ENCODE measurements around the gene IL1A.
"Not testable (repeated sequence)": the region's sequence is repeated elsewhere in the genome, so short reads cannot be mapped to it uniquely, and the experiment has no call there.

Gene IL1A, protein sequence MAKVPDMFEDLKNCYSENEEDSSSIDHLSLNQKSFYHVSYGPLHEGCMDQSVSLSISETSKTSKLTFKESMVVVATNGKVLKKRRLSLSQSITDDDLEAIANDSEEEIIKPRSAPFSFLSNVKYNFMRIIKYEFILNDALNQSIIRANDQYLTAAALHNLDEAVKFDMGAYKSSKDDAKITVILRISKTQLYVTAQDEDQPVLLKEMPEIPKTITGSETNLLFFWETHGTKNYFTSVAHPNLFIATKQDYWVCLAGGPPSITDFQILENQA

DNA sequence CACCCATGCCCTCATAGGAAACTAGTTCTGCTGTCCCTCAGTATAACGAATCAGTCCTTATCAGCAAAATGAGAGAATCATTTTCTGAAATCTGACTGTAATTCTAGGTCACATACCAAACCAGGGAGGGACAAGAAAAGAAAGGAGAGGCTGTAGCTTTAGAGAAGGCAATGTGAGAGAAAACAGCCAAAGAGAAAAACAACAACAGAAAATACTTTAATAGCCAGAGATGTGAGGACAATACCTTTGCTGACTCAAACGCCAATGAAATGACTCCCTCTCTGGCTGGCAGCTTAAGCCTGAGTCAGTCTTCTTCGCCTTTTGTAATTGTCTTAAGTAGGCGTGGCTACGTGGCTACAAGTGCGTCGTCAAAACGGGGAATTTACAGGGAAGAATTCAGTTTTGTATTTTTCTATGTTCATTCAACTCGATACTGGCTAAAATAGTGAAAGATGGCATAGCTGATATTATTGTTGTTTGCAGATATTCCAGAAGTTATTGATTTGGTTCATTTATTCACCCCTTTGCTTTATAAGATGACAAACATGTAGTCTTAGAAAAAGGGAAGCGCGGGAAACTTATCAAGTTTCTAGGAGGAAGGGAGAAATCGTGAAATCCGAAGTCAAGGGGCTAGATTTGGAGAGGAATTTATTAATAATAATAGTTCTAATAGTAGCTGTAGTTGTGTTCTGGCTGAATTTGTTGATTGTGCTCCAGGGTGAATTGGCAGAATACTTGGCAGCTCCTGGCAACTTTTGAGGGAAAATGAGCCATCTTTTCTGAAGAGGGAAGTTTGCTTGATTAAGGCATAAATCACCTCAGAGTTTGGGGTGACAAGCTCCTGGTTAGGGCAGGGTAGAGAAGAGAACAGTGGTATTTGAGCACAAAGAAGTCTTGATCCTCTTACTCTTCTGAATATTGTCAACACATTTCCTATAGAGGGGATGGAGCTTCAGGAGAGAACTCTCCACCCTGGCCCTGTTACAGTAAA is at the start of gene IL1A:
TSS of gene IL1A (minus strand) at position 295 of the 991 bp plus-strand sequence. CDS start 723 bp downstream, outside the sequence.
- DNase-seq (ENCODE audit: low read depth in 1 of 2, low spot score in 1 of 2), result no peak

DNA sequence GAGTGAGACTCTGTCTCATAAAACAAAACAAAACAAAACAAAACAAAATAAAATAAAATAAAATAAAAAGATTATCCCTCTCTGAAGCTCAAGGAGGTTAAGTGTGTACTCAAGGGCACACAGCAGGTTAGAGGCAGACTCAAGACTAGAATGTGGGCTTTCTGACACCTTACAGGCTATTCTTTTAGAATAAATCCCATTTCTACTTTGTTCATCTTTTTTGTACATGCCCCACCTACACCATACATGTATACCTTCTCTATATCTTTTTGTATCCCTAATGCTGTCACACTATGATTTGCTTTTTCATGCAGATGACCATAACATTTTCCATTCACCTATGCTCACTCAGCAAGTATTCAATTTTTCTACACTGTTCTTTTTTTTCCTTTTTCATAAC is 49.7 kb upstream of the IL1A start:
- DNase-seq (ENCODE audit: low read depth in 1 of 2, low spot score in 1 of 2), result no peak

DNA sequence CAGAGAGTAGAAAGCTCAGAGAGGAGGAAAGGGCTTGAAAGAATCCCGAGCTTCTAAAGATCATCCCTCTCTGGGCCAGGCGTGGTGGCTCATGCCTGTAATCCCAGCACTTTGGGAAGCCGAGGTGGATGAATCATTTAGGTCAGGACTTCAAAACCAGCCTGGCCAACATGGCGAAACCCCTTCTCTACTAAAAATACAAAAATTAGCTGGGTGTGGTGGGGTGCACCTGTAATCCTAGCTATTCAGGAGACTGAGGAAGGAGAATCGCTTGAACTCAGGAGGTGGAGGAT is 49.3 kb upstream of the IL1A start:
- not testable (repeated sequence) for DNase-seq (ENCODE audit: low read depth in 1 of 2, low spot score in 1 of 2)

DNA sequence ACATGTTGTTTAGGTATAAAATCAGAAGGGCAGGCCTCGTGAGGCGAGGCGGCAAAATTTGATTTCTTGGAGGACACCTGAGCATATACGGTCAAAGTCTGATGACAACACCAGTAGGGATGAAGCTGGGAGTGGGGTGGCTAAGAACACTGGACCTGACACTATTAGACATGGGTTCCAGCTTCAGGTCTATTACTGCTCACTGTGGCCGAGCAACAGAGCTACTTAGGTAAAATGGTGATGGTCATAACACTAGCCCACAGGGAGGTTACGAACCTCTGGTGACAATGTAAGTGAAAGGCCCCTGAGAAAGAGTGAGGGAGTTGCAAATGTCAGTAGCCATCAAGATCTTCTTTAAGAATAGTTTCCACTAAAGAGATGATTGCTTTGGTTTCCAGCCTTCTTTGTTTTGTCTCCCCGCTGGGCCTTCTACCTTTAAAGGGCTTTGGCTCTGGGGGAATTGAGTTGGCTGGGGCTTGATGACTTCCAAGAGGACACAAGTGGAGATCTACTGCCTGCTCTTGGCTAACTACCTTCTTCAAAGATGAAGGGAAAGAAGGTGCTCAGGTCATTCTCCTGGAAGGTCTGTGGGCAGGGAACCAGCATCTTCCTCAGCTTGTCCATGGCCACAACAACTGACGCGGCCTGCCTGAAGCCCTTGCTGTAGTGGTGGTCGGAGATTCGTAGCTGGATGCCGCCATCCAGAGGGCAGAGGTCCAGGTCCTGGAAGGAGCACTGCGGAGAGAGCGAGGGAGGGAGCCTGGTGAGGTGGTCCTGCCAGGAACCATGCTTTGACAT is 48.7 kb upstream of the IL1A start:
- DNase-seq (ENCODE audit: low read depth in 1 of 2, low spot score in 1 of 2), result no peak

DNA sequence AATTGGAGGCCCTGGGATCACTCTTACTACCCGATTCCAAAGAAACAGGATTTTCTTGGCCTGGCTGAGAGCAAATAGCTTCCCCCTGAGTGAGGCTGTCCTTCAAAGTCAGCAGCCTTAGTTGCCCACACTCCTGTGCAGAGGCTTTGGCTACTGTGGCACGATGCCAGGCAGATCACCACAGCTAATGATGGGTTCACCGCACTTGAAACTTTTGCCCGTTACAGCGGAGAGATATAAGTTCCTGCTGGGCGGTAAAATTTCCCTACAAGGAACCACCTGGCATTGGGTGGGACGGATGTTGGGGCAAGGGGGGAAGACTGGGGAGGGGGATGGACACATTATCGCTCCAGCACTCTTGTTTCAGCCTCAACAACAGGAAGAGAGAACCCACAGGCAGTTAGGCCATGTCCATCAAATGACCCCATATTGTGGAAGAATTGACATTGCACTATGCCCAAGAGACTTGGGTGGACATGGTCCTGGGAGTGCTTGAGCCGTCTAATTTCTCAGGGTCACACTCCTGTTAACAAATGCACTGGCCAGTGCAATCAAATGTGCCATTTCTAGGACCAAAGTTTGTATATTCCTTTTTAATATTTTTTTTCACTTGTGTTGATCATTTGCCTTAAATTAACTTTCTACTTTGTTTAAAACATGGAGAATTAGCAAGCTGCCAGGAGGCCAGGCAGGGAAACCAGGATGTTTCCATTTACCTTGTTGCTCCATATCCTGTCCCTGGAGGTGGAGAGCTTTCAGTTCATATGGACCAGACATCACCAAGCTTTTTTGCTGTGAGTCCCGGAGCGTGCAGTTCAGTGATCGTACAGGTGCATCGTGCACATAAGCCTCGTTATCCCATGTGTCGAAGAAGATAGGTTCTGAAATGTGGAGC is 47.9 kb upstream of the IL1A start:
- DNase-seq (ENCODE audit: low read depth in 1 of 2, low spot score in 1 of 2), result no peak

DNA sequence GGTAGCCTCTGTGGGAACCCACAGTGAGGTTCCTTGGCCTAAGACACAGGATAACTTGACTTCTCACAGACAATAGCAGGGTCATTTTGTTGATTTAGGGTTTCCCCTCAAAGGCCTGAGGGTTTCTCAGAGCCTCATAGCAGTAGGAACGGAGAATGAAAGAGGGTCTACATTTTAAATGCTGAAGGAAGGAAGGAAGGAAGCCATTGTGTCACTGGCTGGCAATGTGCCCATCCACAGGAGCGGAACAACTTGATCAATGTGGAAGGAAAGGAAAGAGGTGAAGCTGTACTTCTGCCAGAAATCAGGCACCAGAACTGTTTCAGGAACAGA is 47.2 kb upstream of the IL1A start:
- DNase-seq (ENCODE audit: low read depth in 1 of 2, low spot score in 1 of 2), result no peak

DNA sequence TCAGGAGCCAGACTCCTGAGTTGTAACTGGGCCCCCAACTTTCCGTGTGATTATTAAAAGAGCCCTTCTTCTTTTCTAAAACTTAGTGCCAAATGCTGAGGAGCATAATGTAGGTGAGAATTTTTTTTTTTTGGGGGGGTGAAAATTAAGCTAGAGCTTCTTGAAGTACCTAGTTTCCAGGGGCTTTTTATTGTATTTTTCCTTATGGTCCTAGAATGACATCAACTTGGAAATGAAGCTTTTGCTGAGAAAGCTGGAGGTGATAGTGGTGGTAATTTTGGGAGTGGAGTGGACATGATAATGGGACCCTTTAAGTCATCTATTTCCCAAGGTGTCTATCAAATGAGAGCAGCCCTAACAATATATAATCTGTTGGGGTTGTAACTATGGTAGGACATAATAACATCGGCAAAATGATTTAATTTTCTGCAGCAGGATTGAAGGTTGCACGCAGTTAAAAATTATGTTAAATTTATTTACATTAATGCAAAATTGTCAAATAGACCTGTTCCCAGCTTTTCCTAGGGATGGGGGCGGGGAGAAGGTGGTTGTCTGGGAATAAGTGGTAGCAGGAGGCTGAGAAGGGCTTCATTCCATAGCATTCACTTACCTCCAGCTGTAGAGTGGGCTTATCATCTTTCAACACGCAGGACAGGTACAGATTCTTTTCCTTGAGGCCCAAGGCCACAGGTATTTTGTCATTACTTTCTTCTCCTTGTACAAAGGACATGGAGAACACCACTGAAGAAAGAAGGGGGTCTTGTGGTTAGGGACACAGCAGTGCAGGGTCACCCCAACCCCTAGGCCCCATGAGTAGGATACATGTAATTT is 46.6 kb upstream of the IL1A start:
- no peak for DNase-seq (ENCODE audit: low read depth in 1 of 2, low spot score in 1 of 2)

DNA sequence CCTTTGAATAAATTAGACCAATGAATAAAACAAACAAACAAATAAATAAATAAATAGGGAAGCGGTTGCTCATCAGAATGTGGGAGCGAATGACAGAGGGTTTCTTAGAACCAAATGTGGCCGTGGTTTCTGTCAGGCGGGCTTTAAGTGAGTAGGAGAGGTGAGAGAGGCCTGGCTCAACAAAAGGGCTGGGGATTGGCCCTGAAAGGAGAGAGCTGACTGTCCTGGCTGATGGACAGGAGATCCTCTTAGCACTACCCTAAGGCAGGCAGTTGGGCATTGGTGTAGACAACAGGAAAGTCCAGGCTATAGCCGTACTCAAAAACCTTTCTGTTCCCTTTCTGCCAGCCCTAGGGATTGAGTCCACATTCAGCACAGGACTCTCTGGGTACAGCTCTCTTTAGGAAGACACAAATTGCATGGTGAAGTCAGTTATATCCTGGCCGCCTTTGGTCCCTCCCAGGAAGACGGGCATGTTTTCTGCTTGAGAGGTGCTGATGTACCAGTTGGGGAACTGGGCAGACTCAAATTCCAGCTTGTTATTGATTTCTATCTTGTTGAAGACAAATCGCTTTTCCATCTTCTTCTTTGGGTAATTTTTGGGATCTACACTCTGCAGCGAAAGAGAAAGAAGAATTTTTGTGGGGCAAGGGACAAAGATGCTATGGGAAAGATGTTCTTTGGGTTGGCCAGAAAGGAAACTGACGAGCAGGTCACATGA is 45.8 kb upstream of the IL1A start:
- no peak for DNase-seq (ENCODE audit: low read depth in 1 of 2, low spot score in 1 of 2)

DNA sequence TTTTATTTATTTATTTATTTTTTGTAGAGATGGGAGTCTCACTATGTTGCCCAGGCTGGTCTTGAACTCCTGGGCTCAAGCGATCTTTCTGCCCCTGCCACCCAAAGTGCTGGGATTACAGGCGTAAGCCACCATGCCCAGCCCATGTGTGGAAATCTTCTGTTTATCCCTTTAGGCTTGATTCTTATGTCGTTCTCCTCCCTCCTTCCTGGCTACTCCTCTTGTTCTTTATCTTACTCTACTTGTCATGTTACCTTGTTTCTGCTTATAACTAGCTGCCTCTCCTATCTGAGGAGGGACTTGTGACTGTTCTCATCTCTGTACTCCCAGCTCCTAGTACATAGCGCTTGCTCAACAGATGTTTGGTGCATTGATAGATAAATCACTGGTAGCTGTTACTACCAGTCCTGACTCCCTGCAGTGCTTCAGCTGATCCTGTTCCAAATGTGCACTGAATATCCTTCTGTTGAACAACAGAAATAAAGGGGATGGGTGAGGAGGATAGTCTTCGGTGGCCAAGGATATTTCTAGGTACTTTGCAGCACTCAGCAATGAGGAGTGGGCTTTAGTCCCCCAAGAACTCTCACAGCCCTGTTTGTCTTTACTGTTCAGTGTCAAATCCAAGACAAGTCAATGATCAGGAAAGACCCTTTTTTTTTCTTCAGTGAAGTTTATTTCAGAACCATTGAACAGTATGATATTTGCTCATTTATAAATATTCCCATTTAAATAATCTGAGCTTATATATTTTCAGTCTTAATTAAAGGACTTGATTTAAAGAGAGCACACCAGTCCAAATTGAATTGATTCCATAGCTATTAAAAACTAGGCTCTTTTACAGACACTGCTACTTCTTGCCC is 45.0 kb upstream of the IL1A start:
- no peak for DNase-seq (ENCODE audit: low read depth in 1 of 2, low spot score in 1 of 2)

DNA sequence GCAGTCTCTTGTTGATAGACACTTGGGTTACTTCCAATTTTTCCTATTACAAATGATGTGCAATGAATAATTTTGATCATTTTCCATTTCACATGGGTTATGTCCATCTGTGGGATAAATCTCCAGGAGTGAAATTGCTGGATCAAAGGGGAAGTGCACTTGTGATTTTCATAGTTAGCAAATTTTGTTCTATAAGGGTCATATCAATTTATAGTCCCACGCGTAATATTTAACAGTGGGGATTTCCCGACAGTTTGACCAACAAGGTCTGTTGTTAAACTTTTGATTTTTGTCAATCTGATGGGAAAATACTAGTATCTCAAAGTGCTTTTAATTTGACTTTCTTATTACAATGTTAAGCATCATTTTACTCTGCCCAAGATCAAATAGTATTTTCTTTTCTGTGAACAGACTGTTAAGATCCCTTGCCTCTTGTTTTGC is 44.0 kb upstream of the IL1A start:
- no peak for DNase-seq (ENCODE audit: low read depth in 1 of 2, low spot score in 1 of 2)

DNA sequence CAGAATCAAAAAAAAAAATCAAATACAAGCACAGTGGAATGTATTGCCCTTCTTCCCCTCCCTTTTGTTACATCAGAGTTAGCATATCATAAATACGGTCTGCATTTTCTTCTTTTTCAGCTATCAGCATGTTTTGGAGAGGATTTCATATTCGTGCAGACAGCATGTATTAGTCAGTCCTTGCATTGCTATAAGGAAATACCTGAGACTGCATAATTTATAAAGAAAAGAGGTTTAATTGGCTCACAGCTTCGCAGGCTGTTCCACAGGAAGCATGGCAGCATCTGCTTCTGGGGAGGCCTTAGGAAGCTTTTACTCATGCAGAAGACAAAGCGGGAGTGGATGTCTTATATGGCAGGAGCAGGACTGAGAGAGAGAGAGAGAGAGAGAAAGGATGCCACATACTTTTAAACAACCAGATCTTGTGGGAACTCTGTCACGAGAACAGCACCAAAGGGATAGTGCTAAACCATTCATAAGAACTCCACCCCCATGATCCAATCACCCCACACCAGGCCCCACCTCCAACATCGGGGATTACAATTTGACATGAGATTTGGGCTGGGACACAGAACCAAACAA is 43.4 kb upstream of the IL1A start:
- no peak for DNase-seq (ENCODE audit: low read depth in 1 of 2, low spot score in 1 of 2)

DNA sequence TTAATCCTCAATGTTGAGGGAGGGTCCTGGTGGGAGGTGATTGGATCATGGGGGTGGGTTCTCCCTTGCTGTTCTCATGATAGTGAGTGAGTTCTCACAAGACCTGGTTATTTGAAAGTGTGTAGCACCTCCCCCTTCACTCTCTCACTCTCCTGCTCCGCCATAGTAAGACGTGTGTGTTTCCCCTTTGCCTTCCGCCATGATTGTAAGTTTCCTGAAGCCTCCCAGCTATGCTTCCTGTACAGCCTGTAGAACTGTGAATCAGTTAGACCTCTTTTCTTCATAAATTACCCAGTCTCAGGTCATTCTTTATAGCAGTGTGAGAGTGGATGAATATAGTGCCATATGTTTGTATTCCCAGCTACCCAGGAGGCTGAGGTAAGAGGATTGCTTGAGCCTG is 42.7 kb upstream of the IL1A start:
- DNase-seq (ENCODE audit: low read depth in 1 of 2, low spot score in 1 of 2), result no peak

DNA sequence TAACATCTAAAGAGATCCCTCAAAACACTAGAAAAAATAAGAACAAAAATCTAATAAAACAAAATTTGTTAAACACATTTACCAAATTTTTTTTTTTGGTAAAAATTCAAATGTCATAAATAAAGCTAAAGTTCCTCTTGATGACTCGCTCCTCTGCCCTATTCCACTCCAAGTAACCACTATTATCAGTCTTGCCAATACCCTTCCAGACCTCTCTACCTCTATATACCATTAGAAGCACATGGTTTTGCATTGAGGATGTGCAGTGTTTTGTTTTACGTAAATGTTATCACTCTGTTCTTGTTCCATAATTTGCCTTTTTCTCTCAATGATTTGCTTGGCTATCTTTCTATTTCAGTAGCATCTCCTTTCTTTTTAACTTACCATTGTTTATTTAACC is 41.4 kb upstream of the IL1A start:
- no peak for DNase-seq (ENCODE audit: low read depth in 1 of 2, low spot score in 1 of 2)

DNA sequence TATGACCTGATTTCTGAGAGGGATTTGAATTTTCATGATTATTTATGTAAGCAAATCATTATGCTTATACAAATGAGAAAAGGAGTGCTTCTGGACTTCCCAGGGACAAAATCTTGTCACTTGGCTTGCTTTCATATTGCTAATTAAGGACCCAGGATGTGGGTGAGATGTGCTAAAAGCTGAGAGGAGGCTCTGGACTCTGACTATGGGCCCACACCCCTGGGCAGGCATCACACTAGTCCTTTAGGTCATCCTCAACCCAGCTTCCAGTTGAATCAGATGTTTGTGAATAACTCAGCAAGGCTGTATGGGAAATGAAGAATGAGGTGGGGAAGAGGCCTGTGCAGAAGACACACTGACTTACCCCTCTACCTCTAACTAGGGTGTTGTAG is 40.4 kb upstream of the IL1A start:
- no peak for DNase-seq (ENCODE audit: low read depth in 1 of 2, low spot score in 1 of 2)

DNA sequence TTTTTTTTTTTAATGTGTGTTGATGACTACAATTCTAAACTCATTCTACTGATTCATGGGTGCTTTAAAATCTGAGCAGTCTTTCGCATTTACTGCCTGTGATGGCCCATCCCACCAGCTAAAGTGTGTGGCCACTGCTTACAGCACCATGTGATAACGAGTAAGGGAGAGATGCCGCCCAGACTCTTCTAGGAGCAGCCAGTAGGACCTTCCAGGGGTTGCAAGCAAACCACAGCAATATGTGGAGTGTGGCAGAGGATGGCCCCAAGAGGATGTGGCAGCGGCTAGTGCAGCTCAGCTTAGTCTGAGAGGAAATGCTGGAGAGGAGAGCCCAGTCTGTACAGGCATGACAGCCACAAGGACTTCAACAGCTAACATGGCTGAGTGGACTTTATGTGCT is 37.4 kb upstream of the IL1A start:
- DNase-seq (ENCODE audit: low read depth in 1 of 2, low spot score in 1 of 2), result no peak

DNA sequence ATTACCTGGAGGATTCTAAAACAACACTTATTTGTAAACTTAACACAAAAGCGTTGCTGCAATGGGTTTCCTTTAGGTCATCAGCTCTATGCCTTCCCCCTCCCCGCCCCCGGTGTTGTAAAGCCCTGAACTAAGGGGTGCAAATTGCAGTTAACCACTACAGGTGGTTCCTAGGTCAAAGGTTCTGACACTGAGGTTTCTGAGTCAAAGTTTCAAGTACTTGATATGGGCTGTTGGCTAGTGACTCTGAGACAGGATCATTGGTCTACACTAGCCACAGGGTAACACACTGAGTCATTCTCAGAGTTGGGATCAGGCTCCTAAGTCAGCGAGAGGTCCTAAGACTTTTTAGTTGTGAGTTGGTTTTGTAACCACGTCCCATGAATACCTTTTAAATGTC is 36.8 kb upstream of the IL1A start:
- no peak for DNase-seq (ENCODE audit: low read depth in 1 of 2, low spot score in 1 of 2)

DNA sequence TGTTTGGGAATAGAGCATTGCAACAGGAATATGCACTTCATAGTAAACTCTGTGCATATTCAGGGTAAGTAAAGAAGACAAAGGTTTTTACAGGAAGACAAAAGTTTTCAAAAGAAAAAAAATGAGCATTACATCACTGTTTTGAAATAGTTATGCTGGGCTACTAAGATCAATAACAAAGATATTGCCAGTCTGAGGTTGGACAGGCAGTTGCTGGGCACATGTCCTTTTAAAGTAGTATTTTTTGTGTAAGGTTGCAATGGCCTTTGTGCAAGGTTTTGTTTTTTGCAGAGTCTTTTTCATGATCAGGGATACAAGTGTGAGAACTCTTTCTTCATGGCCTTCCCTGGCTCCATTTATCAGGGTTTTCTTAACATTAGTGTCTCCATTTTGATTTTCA is 36.0 kb upstream of the IL1A start:
- no peak for DNase-seq (ENCODE audit: low read depth in 1 of 2, low spot score in 1 of 2)

DNA sequence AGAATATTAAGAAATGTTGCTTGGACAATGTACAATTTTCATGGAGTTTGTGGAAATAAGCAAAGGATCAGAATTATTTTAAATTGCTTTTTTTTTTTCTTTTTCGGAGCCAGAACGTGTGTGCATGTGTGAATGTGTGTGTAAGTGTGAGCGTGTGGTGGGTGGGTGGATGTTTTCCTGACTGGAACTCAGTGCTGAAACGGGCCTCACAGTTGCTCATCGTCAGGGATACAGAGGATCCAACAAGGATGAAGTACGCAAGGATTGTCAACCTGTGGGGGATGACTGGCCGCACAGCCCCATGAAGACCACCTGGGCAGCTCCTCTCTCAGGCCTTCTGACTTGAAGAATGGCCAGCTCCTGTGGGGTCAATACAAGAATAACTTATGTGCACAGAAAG is 34.8 kb upstream of the IL1A start:
- DNase-seq (ENCODE audit: low read depth in 1 of 2, low spot score in 1 of 2), result no peak
